ENCODE measurements around the gene ZNF646.

Gene ZNF646

GRCh38 chr16:31105677-31106213, 31.5 kb downstream of the ZNF646 start:
- TF ChIP-seq, protein P1, sequence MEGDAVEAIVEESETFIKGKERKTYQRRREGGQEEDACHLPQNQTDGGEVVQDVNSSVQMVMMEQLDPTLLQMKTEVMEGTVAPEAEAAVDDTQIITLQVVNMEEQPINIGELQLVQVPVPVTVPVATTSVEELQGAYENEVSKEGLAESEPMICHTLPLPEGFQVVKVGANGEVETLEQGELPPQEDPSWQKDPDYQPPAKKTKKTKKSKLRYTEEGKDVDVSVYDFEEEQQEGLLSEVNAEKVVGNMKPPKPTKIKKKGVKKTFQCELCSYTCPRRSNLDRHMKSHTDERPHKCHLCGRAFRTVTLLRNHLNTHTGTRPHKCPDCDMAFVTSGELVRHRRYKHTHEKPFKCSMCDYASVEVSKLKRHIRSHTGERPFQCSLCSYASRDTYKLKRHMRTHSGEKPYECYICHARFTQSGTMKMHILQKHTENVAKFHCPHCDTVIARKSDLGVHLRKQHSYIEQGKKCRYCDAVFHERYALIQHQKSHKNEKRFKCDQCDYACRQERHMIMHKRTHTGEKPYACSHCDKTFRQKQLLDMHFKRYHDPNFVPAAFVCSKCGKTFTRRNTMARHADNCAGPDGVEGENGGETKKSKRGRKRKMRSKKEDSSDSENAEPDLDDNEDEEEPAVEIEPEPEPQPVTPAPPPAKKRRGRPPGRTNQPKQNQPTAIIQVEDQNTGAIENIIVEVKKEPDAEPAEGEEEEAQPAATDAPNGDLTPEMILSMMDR (IDR thresholded peaks at IDR 0.05) = peak; percentile 98
- no peak for TF ChIP-seq ZFX (IDR thresholded peaks at IDR 0.05; ENCODE audit: borderline replicate concordance)
- H3K27ac ChIP-seq = no peak overlapping the region

DNA sequence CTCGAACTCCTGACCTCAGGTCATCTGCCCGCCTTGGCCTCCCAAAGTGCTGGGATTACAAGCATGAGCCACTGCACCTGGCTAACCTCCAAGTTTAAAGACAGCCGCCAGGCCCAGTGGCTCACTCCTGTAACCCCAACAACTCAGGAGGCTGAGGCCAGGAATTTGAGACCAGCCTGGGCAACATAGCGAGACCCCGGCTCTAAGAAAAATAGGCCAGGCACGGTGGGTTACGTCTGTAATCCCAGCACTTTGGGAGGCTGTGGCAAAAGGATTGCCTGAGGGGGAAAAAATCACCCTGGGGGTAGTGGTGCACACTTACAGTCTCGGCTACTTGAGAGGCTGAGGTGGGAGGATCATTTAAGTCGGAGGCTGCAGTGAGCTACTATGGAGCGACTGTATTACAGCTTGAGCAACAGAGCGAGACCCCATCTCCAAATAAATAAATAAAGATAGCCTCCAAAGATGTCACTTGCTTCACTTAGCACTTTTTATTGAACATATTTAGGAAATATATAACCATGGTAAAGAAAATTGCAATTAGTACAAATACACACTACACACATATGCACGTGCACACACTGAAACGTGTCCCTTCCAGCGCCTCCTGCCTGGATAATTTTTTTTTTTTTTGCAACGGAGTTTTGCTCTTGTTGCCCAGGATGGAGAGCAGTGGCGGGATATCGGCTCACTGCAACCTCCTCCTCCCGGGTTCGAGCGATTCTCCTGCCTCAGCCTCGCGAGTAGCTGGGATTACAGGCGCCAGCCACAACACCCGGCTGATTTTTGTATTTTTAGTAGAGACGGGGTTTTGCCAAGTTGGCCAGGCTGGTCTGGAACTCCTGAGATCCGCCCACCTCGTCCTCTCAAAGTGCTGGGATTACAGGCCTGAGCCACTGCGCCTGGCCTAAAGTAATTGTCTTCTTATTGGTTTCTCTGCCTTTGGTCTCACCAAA, 32.6 kb downstream of the ZNF646 start:
- H3K27ac ChIP-seq = no peak overlapping the region
- TF ChIP-seq, protein P1 (IDR thresholded peaks at IDR 0.05) = no peak
- no peak for TF ChIP-seq ZFX (IDR thresholded peaks at IDR 0.05; ENCODE audit: borderline replicate concordance)

GRCh38 chr16:31107465-31107867, 33.2 kb downstream of the ZNF646 start:
- peak overlapping the region; percentile 69 for H3K27ac ChIP-seq
- TF ChIP-seq, protein P1 (IDR thresholded peaks at IDR 0.05) = no peak
- TF ChIP-seq ZFX (IDR thresholded peaks at IDR 0.05; ENCODE audit: borderline replicate concordance) = no peak

DNA sequence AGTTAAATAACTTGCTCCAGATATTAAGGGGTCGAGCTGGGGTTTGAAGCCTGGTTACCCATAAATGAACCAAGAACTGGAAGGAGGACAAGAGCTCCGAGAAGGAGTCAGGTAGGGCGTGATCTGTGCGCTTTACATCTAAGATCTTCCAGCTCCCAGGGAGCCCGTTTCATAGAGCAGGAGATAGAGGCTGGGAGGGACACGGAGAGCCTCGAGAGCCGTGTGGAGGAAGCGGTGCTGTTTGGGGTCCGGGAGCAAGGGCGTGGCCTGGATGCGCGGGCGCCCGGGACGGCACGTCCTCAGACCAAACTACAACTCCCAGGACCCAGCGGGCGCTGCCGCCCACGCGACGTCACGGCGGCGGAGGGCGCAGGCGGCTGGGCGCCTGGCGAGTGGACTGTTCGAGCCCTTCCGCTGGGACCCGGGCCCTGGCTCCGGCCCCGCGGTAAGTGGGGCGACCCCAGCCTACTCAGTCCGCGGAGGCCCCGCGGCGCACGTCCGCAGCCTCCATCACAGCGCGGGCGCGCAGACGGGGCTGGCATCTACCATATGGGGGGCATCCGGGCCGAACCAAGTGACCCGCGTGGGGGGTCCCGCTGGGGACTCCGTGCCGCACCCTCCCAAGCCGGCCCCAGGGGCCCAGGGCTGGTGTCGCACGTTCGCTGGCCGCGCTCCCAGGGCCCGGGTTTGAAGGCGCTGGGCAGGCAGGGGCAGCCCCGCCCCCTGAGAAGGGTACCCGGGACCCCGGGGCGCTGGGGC, 34.0 kb downstream of the ZNF646 start, which contains the start of gene BCKDK:
TSS of gene BCKDK (plus strand) at position 352 of the 759 bp plus-strand sequence. CDS start 838 bp downstream, outside the sequence.
- TF ChIP-seq ZFX (IDR thresholded peaks at IDR 0.05; ENCODE audit: borderline replicate concordance) = no peak
- TF ChIP-seq, protein P1 (IDR thresholded peaks at IDR 0.05) = no peak
- H3K27ac ChIP-seq = peak within 1 kb of the TSS; percentile 69

DNA sequence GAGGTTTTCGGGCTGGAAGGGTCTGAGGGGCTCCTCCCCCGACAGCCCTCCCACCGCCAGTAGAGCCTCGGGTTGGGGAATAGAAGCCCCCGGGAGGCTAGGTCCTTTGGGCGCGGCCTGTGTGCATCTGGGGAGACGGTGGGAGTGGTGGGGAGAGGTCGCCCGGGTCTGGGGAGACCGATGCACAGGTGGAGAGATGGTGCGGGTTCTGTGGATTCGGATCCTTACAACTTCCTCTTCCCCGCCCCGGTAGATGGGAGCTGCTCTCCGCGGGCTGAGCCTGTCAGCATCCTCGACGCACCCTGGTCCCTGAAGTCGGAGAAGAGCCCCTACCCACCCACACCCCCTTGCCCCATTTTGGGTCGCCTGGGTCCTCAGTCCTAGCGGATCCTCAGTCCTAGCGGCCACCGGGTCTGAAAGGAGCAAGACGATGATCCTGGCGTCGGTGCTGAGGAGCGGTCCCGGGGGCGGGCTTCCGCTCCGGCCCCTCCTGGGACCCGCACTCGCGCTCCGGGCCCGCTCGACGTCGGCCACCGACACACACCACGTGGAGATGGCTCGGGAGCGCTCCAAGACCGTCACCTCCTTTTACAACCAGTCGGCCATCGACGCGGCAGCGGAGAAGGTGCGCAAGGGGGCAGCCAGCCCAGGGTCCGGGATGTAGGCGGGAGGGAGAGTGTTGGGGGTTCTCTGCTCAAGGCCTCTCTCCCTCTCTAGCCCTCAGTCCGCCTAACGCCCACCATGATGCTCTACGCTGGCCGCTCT, 34.8 kb downstream of the ZNF646 start:
- peak overlapping the region; percentile 69 for H3K27ac ChIP-seq
- TF ChIP-seq, protein P1 (IDR thresholded peaks at IDR 0.05) = no peak
- TF ChIP-seq ZFX (IDR thresholded peaks at IDR 0.05; ENCODE audit: borderline replicate concordance) = no peak

DNA sequence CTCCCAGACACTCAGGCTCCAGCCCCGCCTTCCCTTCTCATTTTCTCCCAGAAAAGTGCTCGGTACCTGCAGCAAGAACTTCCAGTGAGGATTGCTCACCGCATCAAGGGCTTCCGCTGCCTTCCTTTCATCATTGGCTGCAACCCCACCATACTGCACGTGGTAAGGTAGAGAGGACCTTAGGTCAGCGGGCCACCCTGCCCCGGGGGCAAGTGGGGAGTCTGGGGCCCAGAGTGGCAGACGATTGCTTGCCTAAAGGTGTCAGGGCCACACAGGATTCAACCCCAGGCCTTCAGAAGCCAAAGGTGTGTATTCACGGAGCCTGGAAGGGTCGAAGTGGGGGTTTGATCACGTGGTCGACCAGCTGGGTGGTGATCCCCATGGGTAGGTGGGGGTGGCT, 35.4 kb downstream of the ZNF646 start:
- TF ChIP-seq, protein P1 (IDR thresholded peaks at IDR 0.05) = no peak
- no peak for TF ChIP-seq ZFX (IDR thresholded peaks at IDR 0.05; ENCODE audit: borderline replicate concordance)
- H3K27ac ChIP-seq = 0 out of 2 replicates have a peak overlapping the region, but pooled peaks have one; percentile 69
